Activated T-cell treated with anti-CD3 and anti-CD28 coated beads, Interleukin-2, amount 50 U/mL, for 1 hour (primary cell): Measurements from ENCODE around the gene CREB1.
A peak's percentile ranks its signal among the peaks of the same experiment; 100 is the strongest.

Experiments
- DNase-seq: peaks from one replicate; pipeline ENCODE4 v3.0.0-alpha.2; 2020

The CREB1 gene

GRCh38 chr2:207504513-207505170, 25.1 kb upstream of the CREB1 start:
- DNase-seq = no peak

- DNase-seq = no peak
These were observed 24.6 kb upstream of the CREB1 start for GRCh38 chr2:207505171-207505570.

GRCh38 chr2:207505728-207506127, 24.0 kb upstream of the CREB1 start:
- DNase-seq = no peak

GRCh38 chr2:207506426-207506825, 23.3 kb upstream of the CREB1 start:
- DNase-seq = no peak

- DNase-seq = no peak
These were observed 19.6 kb upstream of the CREB1 start for GRCh38 chr2:207510148-207510547.

- DNase-seq = no peak
These were observed 17.9 kb upstream of the CREB1 start for GRCh38 chr2:207511851-207512250.

GRCh38 chr2:207512356-207512755, 17.4 kb upstream of the CREB1 start:
- DNase-seq = no peak

GRCh38 chr2:207513551-207514257, 16.1 kb upstream of the CREB1 start:
- no peak for DNase-seq

- no peak for DNase-seq
These were observed 15.3 kb upstream of the CREB1 start for GRCh38 chr2:207514451-207514850.

- no peak for DNase-seq
These were observed 14.1 kb upstream of the CREB1 start for GRCh38 chr2:207515671-207516070.

- DNase-seq = no peak
These were observed 13.6 kb upstream of the CREB1 start for GRCh38 chr2:207516206-207516605.

GRCh38 chr2:207523005-207523404, 6.8 kb upstream of the CREB1 start:
- DNase-seq = no peak

- DNase-seq = no peak
These were observed 4.5 kb upstream of the CREB1 start for GRCh38 chr2:207525296-207525695.

GRCh38 chr2:207528980-207529329, 807 bp upstream of the CREB1 start:
- DNase-seq = no peak

GRCh38 chr2:207530160-207531031, 634 bp downstream of the CREB1 start:
- DNase-seq = peak; percentile 70

GRCh38 chr2:207531032-207531952, 1.5 kb downstream of the CREB1 start:
- DNase-seq = peak; percentile 42

GRCh38 chr2:207532676-207533075, 2.9 kb downstream of the CREB1 start:
- DNase-seq = no peak

- no peak for DNase-seq
These were observed 3.8 kb downstream of the CREB1 start for GRCh38 chr2:207533461-207534008.

- DNase-seq = no peak
These were observed 4.7 kb downstream of the CREB1 start for GRCh38 chr2:207534417-207534816.

- DNase-seq = no peak
These were observed 9.7 kb downstream of the CREB1 start for GRCh38 chr2:207539470-207539869.

- DNase-seq = no peak
These were observed 10.7 kb downstream of the CREB1 start for GRCh38 chr2:207540431-207540830.

- DNase-seq = no peak
These were observed 12.2 kb downstream of the CREB1 start for GRCh38 chr2:207541933-207542332.
